ENCODE measurements around the gene PPT1.

The PPT1 gene

DNA sequence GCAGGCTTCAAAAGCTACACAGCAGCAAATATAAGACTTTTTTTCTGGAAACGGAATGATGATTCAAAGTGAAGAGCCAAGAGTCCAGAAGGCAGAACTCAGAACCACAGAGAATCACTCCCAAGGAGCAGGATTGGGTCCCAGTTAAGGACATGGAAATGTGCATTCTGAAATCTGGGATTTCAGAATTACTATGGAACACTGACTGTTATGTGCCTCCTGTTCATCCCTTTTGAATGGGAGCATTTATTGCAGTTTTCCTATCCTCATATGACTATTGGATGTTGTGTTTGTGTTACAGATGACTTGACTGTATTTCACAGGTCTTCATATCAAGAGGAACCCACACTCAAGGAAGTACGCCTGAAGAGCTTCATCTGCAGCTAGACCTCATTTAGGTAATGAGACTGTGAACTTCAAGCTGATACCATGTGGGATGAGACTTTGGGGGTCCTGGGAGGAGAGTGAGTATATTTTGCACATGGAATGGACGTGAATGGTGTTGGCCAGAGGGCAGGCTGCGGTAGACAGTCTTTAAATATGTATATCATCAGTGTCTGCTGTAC is 73.6 kb downstream of the PPT1 start:
- DNase-seq, result no peak
